Kidney epithelial cell (primary cell): ENCODE results near the gene SP140. TPM values are rescaled to one million over a fixed set of nuclear protein-coding genes. Genes with fewer than 3 reads are reported as not detected.
"Not testable (repeated sequence)": the region's sequence is repeated elsewhere in the genome, so short reads cannot be mapped to it uniquely, and the experiment has no call there.

ENCODE experiments used
- DNase-seq: peaks from one replicate; pipeline ENCODE4 v3.0.0-alpha.2; 2010; ENCODE audit warnings: low read depth
- H3K27me3 ChIP-seq: 2 replicates; pipeline ENCODE4 v1.6.0; 2011; ENCODE audit warnings: low read length; ENCODE audit not compliant: control insufficient read depth, insufficient read depth
- H3K36me3 ChIP-seq: 2 replicates; pipeline ENCODE4 v1.5.1; 2011; ENCODE audit warnings: low read length; ENCODE audit not compliant: control insufficient read depth, insufficient read depth
- H3K4me3 ChIP-seq: 2 replicates; pipeline ENCODE4 v1.5.1; 2011; ENCODE audit warnings: low read depth, mild to moderate bottlenecking, control low read depth, low read length
- total RNA-seq: library from RNA; depleted of rRNA; stranded (reverse); fragments of >200 nt; gene quantifications from 2 replicates; pipeline ENCODE4 v1.2.3, GENCODE V29; 2015
- TF ChIP-seq, protein P1 (sequence below): IDR thresholded peaks from 2 replicates; pipeline ENCODE4 v1.5.1; 2011; ENCODE audit warnings: mild to moderate bottlenecking, moderate library complexity, low read length, control low read depth, inconsistent platforms; ENCODE audit not compliant: insufficient read depth, poor library complexity, severe bottlenecking

Gene SP140
- total RNA-seq, 1 donor from 2014 or later: 3.6 TPM

DNA sequence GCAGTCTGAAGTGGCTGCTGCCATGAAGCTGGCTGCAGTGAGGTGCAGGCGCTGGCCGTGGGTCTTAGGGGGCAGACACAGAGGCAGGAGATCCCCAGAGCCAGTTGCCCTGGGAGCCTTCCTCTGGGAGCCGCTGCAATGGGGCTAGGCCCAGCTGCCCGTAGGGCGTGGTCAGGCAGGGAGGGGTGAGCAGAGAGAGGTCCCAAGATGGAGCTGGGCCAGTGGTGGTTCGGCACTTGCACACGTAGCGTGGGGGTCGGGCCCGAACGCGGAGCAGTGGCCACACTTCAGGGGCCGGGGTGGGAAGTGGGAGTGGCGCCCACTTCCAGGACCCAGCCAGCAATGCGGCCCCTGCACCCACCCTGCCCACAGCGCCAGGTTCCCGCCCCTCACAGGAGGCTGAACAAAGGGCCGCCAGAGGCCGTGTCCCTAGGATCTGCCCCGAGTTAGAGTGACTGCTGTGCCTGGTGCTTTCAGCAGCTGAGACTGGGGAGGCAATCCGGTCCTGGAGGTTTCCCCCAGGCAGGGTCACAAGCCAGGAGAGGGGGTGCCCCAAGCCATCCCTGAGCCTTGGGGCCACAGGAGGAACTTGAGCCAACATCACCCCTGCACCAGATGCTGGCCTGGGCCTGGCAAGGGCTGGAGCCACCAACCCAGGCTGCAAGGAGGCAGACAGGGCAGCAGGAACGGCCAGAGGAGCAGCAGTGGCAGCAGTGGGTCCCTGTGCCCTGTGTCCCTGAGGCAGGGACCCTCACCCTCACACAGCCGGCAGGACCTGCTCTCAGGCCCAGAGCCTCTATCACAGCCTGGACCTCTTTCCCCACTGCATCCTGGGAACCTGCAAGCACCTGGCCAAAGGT lies 80.1 kb downstream of the SP140 start:
- Histone ChIP-seq H3K27me3 (no peaks in the 10 kb centered on the region), H3K36me3 (no peaks in the 10 kb centered on the region), H3K4me3 (no peak overlapping the region)
- no peak for DNase-seq
- TF ChIP-seq, protein P1, sequence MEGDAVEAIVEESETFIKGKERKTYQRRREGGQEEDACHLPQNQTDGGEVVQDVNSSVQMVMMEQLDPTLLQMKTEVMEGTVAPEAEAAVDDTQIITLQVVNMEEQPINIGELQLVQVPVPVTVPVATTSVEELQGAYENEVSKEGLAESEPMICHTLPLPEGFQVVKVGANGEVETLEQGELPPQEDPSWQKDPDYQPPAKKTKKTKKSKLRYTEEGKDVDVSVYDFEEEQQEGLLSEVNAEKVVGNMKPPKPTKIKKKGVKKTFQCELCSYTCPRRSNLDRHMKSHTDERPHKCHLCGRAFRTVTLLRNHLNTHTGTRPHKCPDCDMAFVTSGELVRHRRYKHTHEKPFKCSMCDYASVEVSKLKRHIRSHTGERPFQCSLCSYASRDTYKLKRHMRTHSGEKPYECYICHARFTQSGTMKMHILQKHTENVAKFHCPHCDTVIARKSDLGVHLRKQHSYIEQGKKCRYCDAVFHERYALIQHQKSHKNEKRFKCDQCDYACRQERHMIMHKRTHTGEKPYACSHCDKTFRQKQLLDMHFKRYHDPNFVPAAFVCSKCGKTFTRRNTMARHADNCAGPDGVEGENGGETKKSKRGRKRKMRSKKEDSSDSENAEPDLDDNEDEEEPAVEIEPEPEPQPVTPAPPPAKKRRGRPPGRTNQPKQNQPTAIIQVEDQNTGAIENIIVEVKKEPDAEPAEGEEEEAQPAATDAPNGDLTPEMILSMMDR: no peak

DNA sequence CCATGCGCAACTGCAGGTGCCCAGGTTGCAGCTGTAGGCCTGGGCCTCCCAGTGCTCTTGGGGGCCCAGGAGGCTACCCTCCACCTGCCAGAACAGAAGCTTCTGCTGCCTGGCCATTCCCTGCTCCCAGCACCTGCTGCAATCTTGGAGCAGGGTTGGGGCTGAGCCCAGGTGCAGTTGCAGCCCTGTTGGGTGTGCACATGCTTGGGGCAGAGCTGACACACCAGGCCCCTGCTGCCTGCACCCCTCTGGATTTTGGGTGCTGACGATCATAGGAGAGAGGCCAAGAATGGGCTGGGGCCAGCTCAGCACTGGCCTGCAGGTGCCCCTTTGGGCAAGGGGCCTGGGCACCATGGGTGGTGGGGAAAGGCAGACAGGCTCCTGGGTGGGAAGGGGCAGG lies 80.9 kb downstream of the SP140 start:
- Histone ChIP-seq H3K27me3 (no peaks in the 10 kb centered on the region), H3K4me3 (no peak overlapping the region)

DNA sequence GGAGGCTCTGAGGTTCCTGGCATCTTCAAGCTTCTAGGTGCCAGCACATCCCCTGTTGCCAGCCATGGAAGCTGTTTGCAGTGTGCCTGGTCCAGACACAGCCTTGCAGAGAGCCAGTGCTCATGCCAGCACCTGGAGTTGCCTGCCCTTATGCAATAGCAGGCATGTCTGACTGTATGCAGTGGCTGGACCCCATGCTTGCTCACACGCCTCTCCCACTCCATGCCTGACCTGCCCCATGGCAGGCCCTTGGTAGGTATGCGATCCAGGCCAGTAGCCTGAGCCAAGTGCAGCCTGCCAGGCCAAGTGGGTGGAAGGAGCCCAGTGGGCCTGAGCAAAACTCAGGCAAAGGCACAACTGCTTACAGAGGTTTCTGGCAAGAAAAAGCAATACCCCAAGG lies 81.9 kb downstream of the SP140 start:
- Histone ChIP-seq H3K27me3 (no peaks in the 10 kb centered on the region), H3K36me3 (no peaks in the 10 kb centered on the region), H3K4me3 (no peak overlapping the region)
- TF ChIP-seq, protein P1: no peak
- DNase-seq: no peak

More for the DNA sequence above, 80.9 kb downstream of the SP140 start:
- no peak for DNase-seq
- H3K36me3 ChIP-seq: no peaks in the 10 kb centered on the region
- TF ChIP-seq, protein P1: no peak

DNA sequence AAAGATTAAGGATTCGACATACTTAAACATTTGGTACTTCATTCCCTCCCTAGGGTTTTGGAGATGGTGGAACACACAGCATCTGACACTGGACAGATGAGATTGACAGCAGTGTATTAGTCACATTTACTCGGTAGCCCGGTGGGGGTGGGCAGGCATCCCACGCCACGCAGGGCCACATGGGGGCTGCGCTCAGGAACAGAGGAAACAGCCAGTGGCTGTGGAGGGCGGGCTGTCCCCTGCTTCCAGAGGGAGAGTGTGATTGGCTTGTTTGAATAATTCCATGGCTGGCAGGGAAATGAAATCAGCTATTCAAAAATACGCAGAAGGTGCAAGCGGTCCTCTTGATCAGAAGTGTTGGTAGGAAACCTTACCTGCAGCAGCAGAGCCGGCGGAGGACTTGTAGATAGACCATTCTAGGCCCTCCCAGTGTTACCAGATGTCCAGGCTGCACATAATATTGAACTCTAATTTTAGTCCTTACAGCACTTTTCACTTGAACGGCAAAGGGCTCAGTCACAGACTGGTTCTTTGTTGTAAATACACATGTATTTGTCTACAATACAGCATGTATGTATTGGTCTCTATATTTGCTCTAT lies 83.0 kb downstream of the SP140 start:
- H3K4me3 ChIP-seq: no peak overlapping the region

DNA sequence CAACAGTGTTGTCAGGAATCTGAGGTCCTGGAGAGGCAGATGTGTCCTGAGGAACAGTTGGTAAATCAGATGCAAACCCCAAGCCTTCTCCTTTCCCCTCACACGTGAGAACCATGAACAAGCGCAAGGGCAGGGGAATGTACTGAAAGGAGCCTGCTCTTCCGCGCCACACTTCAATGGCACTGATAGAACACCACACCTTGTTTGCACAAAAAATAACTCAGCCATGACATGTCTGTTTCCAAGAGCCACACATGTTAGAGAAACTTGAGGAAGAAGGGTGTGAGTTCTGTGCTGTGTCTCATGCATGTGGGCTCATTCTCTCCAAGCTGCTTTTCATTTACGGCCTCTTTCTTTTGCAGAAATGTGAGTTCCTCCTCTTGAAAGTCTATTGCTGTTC lies 85.3 kb downstream of the SP140 start:
- H3K27me3 ChIP-seq, H3K4me3 ChIP-seq, DNase-seq, H3K36me3 ChIP-seq: not testable (repeated sequence)

More for the DNA sequence above, 83.0 kb downstream of the SP140 start:
- no peaks in the 10 kb centered on the region for H3K27me3 ChIP-seq
- TF ChIP-seq, protein P1: no peak
- H3K36me3 ChIP-seq: no peaks in the 10 kb centered on the region
- no peak for DNase-seq

DNA sequence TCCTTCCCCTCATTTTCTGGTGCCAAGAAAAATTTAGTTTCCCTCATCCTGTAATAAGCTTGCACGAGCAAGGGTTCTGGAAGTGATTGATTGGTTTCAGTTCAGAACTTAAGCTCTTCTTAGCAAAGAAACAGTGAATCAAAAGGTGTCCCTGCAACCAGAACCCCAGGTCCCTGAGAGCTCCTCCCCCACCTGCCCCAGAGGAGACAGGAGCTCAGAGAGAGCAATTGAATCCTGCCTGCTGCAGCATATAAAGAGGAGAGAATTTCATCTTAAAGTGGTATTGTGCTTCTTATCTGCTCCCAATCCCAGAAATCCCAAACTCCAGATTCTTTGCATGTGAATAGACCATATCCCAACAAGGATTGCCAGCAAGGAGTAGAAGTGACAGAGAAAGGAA lies 86.1 kb downstream of the SP140 start:
- not testable (repeated sequence) for H3K27me3 ChIP-seq, H3K36me3 ChIP-seq, H3K4me3 ChIP-seq, DNase-seq

DNA sequence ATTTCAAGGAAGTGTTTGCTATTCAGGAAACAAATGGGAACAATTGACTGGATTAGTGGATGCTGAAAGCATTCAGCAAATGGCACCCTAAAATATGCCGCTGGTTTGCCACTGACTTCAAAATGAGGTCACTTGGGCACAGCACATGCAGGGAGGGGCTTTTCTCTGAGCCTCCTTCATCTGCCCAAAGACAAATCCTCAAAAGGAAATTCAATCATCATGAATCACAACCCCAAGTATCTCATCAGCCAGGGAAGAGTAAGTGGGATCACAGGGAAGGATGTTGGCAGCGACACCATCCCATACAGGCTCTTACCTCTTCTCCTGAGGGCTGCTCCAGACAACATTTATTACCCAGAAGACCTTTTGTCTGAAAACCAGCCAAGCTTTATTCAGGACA lies 87.1 kb downstream of the SP140 start:
- Histone ChIP-seq H3K27me3 (no peaks in the 10 kb centered on the region), H3K36me3 (no peaks in the 10 kb centered on the region), H3K4me3 (no peak overlapping the region)
- TF ChIP-seq, protein P1: no peak
- no peak for DNase-seq
